ENCODE measurements around the gene RNF17.
"Not testable (repeated sequence)": the region's sequence is repeated elsewhere in the genome, so short reads cannot be mapped to it uniquely, and the experiment has no call there.

RNF17 gene

GRCh38 chr13:24763596-24764275 lies at the start of gene RNF17:
TSS of gene RNF17 (plus strand) at chr13:24764169. CDS start at chr13:24764204, 35 bp downstream.
- no peak for DNase-seq

- no peak for DNase-seq
Measured at GRCh38 chr13:24716011-24716410, 48.0 kb upstream of the RNF17 start.

GRCh38 chr13:24716446-24716845 lies 47.5 kb upstream of the RNF17 start:
- no peak for DNase-seq

- DNase-seq: no peak
Measured at GRCh38 chr13:24717217-24717616, 46.8 kb upstream of the RNF17 start.

GRCh38 chr13:24718192-24718965 lies 45.6 kb upstream of the RNF17 start:
- no peak for DNase-seq

- DNase-seq: no peak
Measured at GRCh38 chr13:24719139-24719538, 44.8 kb upstream of the RNF17 start.

GRCh38 chr13:24723206-24723605 lies 40.8 kb upstream of the RNF17 start:
- no peak for DNase-seq

GRCh38 chr13:24724714-24725113 lies 39.3 kb upstream of the RNF17 start:
- no peak for DNase-seq

GRCh38 chr13:24725379-24725778 lies 38.6 kb upstream of the RNF17 start:
- DNase-seq: no peak

GRCh38 chr13:24727731-24728601 lies 36.0 kb upstream of the RNF17 start:
- no peak for DNase-seq

- not testable (repeated sequence) for DNase-seq
Measured at GRCh38 chr13:24730873-24731567, 32.9 kb upstream of the RNF17 start.

GRCh38 chr13:24734950-24735349 lies 29.0 kb upstream of the RNF17 start:
- no peak for DNase-seq

GRCh38 chr13:24737042-24737441 lies 26.9 kb upstream of the RNF17 start:
- no peak for DNase-seq

GRCh38 chr13:24738366-24738847 lies 25.6 kb upstream of the RNF17 start:
- DNase-seq: no peak

- no peak for DNase-seq
Measured at GRCh38 chr13:24740014-24740890, 23.7 kb upstream of the RNF17 start.

- no peak for DNase-seq
Measured at GRCh38 chr13:24741016-24741662, 22.8 kb upstream of the RNF17 start.

GRCh38 chr13:24741791-24742190 lies 22.2 kb upstream of the RNF17 start:
- no peak for DNase-seq

GRCh38 chr13:24742294-24742693 lies 21.7 kb upstream of the RNF17 start:
- DNase-seq: peak; percentile 44

- DNase-seq: no peak
Measured at GRCh38 chr13:24742977-24743376, 21.0 kb upstream of the RNF17 start.

- no peak for DNase-seq
Measured at GRCh38 chr13:24744247-24744646, 19.7 kb upstream of the RNF17 start.

GRCh38 chr13:24745516-24745860 lies 18.5 kb upstream of the RNF17 start:
- no peak for DNase-seq

Measured in DMS79 (cell line).